Stimulated activated effector memory CD8-positive, alpha-beta T cell treated with anti-CD3 and anti-CD28 coated beads, Interleukin-12 subunit alpha, Interleukin-12 subunit beta, amount 100 ng/mL, for 72 hours (primary cell): Measurements from ENCODE around the gene MINDY1.

Source experiments
- ATAC-seq: fragments of 150-1000 bp; cut with Tn5 transposase; 2 replicates; pipeline ENCODE4 v1.10.0; 2021
- DNase-seq, 2 donors: peaks; one replicate each; pipeline ENCODE4 v3.0.0; 2021 to 2022; ENCODE audit warnings: low spot score in 2 of 2
- H3K27ac Mint-ChIP-seq: one replicate; pipeline ENCODE4 v1.8.0; 2022; ENCODE audit warnings: mild to moderate bottlenecking, mixed read lengths
- H3K36me3 Mint-ChIP-seq: one replicate; pipeline ENCODE4 v1.8.0; 2022; ENCODE audit warnings: mild to moderate bottlenecking, mixed read lengths
- H3K4me1 Mint-ChIP-seq: one replicate; pipeline ENCODE4 v1.8.0; 2022; ENCODE audit warnings: mixed read lengths
- H3K4me3 Mint-ChIP-seq: one replicate; pipeline ENCODE4 v1.8.0; 2022; ENCODE audit warnings: mild to moderate bottlenecking, mixed read lengths
- H3K9me3 Mint-ChIP-seq: one replicate; pipeline ENCODE4 v1.8.0; 2022; ENCODE audit warnings: mixed read lengths

MINDY1 gene, protein sequence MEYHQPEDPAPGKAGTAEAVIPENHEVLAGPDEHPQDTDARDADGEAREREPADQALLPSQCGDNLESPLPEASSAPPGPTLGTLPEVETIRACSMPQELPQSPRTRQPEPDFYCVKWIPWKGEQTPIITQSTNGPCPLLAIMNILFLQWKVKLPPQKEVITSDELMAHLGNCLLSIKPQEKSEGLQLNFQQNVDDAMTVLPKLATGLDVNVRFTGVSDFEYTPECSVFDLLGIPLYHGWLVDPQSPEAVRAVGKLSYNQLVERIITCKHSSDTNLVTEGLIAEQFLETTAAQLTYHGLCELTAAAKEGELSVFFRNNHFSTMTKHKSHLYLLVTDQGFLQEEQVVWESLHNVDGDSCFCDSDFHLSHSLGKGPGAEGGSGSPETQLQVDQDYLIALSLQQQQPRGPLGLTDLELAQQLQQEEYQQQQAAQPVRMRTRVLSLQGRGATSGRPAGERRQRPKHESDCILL

GRCh38 chr1:151006327-151007052, at the start of gene MINDY1:
TSS of gene MINDY1 (minus strand) at chr1:151006902. CDS start at chr1:151002617, 4,285 bp downstream.
- no peaks in the 10 kb centered on the region for H3K9me3 Mint-ChIP-seq
- peaks cover 61% of the 10 kb centered on the region for H3K4me1 Mint-ChIP-seq
- DNase-seq (peak in 1 of 2 donors; percentile 58), ATAC-seq (peak; percentile 27)
- H3K36me3 Mint-ChIP-seq = peaks cover 11% of the 10 kb centered on the region
- peak within 1 kb of the TSS; percentile 95 for H3K27ac Mint-ChIP-seq
- peak within 1 kb of the TSS; percentile 99 for H3K4me3 Mint-ChIP-seq

DNA sequence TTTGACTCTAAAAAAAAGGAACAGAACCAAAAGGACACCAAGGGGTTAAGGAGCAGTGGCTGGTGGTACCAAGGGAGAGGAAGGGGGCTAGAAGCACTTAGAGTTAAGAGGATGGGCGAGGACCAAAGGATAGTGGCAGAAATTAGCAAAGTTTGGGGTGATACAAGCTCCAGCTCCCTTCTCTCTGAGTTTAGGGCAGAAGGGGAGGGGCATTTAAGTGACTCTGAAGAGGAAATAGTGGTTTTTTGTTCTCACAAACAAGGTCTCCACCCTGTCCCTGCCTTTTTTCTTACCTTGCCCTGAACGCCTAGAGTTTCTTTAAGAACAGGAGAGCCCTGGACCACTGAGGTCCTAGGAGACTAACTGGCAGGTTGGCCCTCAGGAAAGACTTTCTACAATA, 49.4 kb upstream of the MINDY1 start:
- H3K4me1 Mint-ChIP-seq = peaks cover 53% of the 10 kb centered on the region
- no peak for DNase-seq

DNA sequence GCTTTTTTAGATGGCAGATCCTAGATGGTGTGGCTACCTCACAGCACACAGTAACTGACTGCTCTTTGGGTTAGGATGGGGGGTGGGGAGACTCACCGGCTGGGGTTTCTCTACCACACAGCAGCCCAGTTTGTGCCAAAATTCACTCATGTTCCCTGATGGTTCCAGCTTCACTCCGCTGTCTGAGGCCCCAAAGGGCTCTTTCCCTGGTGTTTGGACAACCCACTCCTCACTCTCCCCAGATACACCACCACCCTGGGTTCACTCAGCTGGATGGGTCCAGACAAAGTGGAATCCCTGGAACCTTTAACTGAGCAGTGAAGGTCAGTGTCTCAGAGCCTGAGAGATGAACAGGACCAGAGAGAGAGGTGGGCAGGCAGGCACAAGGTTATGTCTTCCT, 48.9 kb upstream of the MINDY1 start:
- Mint-ChIP-seq H3K36me3 (peaks cover 89% of the 10 kb centered on the region), H3K4me3 (peak overlapping the region; percentile 94), H3K4me1 (peaks cover 53% of the 10 kb centered on the region), H3K9me3 (no peaks in the 10 kb centered on the region), H3K27ac (peak overlapping the region; percentile 97)
- ATAC-seq (no peak), DNase-seq (no peak)

More for the DNA sequence above, 49.4 kb upstream of the MINDY1 start:
- Mint-ChIP-seq H3K36me3 (peaks cover 83% of the 10 kb centered on the region), H3K9me3 (no peaks in the 10 kb centered on the region), H3K27ac (peak overlapping the region; percentile 97), H3K4me3 (peak overlapping the region; percentile 94)
- no peak for ATAC-seq

DNA sequence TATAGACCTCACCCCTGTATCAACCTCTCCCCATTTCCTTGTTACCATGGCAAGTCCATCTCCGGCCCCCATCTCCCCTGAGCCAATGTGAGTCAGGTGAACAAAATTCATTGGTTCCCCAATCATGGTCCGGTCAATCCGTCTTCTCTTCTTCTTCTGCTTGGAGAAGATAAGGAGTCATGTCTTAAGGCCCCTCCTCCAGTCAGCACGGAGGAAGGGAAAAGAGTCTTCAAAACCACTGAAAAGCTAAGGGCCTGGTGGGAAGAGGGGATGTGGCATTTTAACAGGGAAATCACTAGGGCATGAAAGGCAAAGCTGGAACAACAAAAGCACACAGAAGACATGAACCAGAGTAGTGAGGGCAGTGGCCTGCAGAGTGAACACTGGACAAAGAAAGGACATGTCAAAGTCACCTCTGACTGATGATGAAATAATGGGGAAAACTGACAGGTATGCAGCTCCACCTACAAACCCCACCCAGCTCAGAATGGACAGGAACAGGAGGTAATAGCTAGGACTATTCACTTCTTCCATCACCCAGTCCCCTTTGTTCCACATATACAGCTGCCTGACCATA, 48.4 kb upstream of the MINDY1 start:
- H3K4me3 Mint-ChIP-seq = peak overlapping the region; percentile 94
- no peaks in the 10 kb centered on the region for H3K9me3 Mint-ChIP-seq
- no peak for DNase-seq
- peaks cover 94% of the 10 kb centered on the region for H3K36me3 Mint-ChIP-seq
- H3K27ac Mint-ChIP-seq = peak overlapping the region; percentile 97
- H3K4me1 Mint-ChIP-seq = peaks cover 52% of the 10 kb centered on the region
- no peak for ATAC-seq

GRCh38 chr1:151051356-151052009, 44.8 kb upstream of the MINDY1 start:
- Mint-ChIP-seq H3K4me3 (no peak overlapping the region), H3K27ac (peak overlapping the region; percentile 97), H3K9me3 (no peaks in the 10 kb centered on the region), H3K36me3 (peaks cover 78% of the 10 kb centered on the region), H3K4me1 (peaks cover 56% of the 10 kb centered on the region)
- no peak for ATAC-seq
- no peak for DNase-seq

DNA sequence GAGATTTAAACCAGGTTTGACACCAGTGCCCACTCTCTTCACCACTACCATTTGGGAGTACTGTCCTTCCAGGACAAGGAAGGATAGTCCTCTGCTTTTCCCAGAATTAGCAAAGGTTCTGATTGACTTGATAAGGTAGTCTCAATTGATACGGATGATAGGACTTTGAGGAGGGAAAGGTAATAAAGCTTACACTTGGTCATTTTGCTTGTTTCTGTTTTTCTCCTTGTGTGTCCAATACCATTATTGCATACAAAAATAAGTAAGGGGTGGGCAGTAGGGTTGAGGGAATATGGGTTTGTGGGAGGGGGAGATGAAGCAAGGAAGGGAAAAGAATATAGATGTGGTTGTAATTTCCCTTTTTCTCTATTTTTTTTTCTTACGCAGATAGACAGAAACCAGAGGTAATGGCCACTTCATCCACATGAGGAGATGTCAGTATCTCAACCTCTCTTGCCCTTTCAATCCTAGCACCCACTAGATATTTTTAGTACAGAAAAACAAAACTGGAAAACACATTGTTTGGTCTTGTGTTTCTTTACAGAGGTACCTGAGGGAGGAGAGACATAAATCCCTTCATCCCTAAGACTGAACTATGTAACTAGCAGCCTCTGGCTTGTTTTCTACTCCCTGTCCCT, 43.5 kb upstream of the MINDY1 start:
- ATAC-seq (no peak), DNase-seq (no peak)
- Mint-ChIP-seq H3K4me1 (peaks cover 49% of the 10 kb centered on the region), H3K36me3 (peaks cover 65% of the 10 kb centered on the region), H3K4me3 (no peak overlapping the region), H3K9me3 (no peaks in the 10 kb centered on the region), H3K27ac (peak overlapping the region; percentile 43)

GRCh38 chr1:151049458-151049857, 42.8 kb upstream of the MINDY1 start:
- Mint-ChIP-seq H3K4me3 (peak overlapping the region; percentile 91), H3K4me1 (peaks cover 42% of the 10 kb centered on the region), H3K36me3 (peaks cover 57% of the 10 kb centered on the region), H3K9me3 (no peaks in the 10 kb centered on the region), H3K27ac (peak overlapping the region; percentile 43)
- no peak for DNase-seq
- ATAC-seq = no peak

GRCh38 chr1:151048645-151049032, 41.9 kb upstream of the MINDY1 start:
- DNase-seq = no peak
- H3K36me3 Mint-ChIP-seq = peaks cover 49% of the 10 kb centered on the region
- H3K4me1 Mint-ChIP-seq = peaks cover 43% of the 10 kb centered on the region
- peak overlapping the region; percentile 91 for H3K4me3 Mint-ChIP-seq
- H3K9me3 Mint-ChIP-seq = no peaks in the 10 kb centered on the region
- peak overlapping the region; percentile 93 for H3K27ac Mint-ChIP-seq
- ATAC-seq = no peak

DNA sequence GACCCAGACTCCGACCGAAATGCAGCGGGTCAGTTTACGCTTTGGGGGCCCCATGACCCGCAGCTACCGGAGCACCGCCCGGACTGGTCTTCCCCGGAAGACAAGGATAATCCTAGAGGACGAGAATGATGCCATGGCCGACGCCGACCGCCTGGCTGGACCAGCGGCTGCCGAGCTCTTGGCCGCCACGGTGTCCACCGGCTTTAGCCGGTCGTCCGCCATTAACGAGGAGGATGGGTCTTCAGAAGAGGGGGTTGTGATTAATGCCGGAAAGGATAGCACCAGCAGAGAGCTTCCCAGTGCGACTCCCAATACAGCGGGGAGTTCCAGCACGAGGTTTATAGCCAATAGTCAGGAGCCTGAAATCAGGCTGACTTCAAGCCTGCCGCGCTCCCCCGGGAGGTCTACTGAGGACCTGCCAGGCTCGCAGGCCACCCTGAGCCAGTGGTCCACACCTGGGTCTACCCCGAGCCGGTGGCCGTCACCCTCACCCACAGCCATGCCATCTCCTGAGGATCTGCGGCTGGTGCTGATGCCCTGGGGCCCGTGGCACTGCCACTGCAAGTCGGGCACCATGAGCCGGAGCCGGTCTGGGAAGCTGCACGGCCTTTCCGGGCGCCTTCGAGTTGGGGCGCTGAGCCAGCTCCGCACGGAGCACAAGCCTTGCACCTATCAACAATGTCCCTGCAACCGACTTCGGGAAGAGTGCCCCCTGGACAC, 41.4 kb upstream of the MINDY1 start:
- Mint-ChIP-seq H3K36me3 (peaks cover 44% of the 10 kb centered on the region), H3K4me3 (peak overlapping the region; percentile 91), H3K9me3 (no peaks in the 10 kb centered on the region), H3K27ac (peak overlapping the region; percentile 93), H3K4me1 (peaks cover 48% of the 10 kb centered on the region)
- ATAC-seq (peak; percentile 85), DNase-seq (peak; percentile 48 to 84)

- peak; percentile 40 to 73 for DNase-seq
- ATAC-seq = peak; percentile 81
- Mint-ChIP-seq H3K4me3 (peak within 1 kb of the TSS; percentile 91), H3K27ac (peak within 1 kb of the TSS; percentile 93), H3K9me3 (no peaks in the 10 kb centered on the region), H3K36me3 (peaks cover 38% of the 10 kb centered on the region), H3K4me1 (peaks cover 53% of the 10 kb centered on the region)
These were observed 40.9 kb upstream of the MINDY1 start, which contains the start of gene C1orf56 for GRCh38 chr1:151047591-151047924. TSS of gene C1orf56 (plus strand) at chr1:151047751. CDS start at chr1:151047848, 97 bp downstream.

DNA sequence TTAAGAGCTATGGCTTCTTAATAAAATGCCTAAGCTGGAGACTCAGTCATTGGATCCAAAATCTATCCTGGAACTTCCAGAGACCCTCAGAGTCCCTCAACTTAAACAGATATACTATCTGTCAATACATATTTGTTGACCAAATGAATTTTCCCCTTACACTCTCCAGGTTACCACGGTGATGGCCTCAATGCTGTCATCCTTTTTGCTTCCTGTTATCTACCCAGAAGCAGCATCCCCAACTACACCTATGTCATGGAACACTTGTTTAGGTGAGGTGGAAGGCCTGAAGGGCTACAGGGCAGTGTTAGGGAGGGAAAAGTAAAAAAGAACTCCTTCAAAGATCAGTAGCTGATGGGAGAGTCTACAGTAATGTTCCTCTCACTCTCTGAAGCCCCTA, 36.5 kb upstream of the MINDY1 start:
- peak overlapping the region; percentile 61 for H3K27ac Mint-ChIP-seq
- H3K9me3 Mint-ChIP-seq = no peaks in the 10 kb centered on the region
- ATAC-seq = peak; percentile 17
- DNase-seq = no peak
- H3K4me1 Mint-ChIP-seq = peaks cover 35% of the 10 kb centered on the region
- peaks cover 11% of the 10 kb centered on the region for H3K36me3 Mint-ChIP-seq
- H3K4me3 Mint-ChIP-seq = no peak overlapping the region

DNA sequence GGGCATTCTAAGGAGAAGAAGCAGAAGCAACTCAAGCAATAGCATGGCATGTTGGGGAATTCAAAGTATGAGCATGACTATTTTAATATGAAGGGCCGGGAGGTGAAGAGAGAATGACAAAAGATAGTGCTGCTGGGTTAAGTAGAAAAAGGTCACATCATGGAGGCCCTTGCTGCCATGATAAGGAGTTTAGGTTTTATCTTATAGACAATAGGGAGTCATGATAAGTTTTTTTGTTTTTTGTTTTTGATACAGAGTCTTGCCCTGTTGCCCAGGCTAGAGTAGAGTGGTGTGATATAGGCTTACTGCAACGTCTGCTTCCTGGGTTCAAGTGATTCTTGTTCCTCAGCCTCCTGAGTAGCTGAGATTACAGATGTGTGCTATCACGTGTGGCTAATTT, 32.8 kb upstream of the MINDY1 start:
- Mint-ChIP-seq H3K36me3 (peaks cover 10% of the 10 kb centered on the region), H3K4me3 (no peak overlapping the region), H3K9me3 (no peaks in the 10 kb centered on the region), H3K27ac (no peak overlapping the region), H3K4me1 (peaks cover 21% of the 10 kb centered on the region)
- ATAC-seq (no peak), DNase-seq (no peak)

DNA sequence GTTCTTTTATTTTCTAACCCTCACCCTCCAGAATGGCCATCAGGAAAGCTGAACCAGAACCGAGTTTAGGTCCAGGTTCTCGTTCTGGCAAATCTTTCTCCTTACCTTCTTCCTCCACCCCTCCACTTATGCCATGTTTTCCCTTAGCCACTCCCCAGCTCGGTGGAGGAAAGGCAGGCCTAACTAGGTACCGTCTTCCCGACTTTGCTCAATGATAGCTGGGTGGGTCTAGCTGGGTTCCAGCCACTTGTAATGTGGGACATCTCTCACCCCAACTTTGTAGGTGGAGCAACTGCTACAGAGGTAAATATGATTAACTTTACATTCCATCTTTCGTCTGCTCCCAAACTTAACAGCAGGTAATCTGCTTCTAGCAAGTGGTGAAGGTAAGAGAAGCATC, 30.3 kb upstream of the MINDY1 start:
- H3K9me3 Mint-ChIP-seq = no peaks in the 10 kb centered on the region
- H3K4me1 Mint-ChIP-seq = peaks cover 7% of the 10 kb centered on the region
- DNase-seq (no peak), ATAC-seq (no peak)
- H3K4me3 Mint-ChIP-seq = no peak overlapping the region
- no peak overlapping the region for H3K27ac Mint-ChIP-seq
- peaks cover 29% of the 10 kb centered on the region for H3K36me3 Mint-ChIP-seq

DNA sequence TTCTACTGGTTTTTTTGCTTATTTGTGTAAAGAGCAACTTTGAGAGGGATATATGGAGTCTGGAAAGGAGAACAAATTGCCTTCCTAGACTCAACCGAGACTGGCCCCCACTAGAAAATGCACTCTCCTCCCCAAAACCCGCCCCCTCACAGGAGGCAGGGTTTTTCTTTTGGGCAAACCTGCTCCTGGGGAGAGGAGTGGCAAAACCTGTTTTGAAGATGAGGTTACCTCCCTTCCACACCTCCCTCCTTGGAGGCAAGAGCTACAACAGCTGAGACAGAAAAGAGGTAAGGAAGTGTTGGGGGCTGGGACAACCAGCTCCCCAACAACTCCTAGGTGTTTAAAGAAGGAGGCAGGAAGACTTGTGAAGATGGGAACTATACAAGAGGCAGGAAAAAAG, 29.7 kb upstream of the MINDY1 start, which contains the start of gene BNIPL:
BNIPL (plus strand) TSS at position 231 of the 400 bp plus-strand sequence; CDS start at position 371, 140 bp downstream.
- Mint-ChIP-seq H3K27ac (peak within 1 kb of the TSS; percentile 21), H3K9me3 (no peaks in the 10 kb centered on the region), H3K4me1 (peaks cover 7% of the 10 kb centered on the region), H3K4me3 (no peak within 1 kb of the TSS), H3K36me3 (peaks cover 33% of the 10 kb centered on the region)
- ATAC-seq = no peak
- no peak for DNase-seq
